GM23338 (cell line): ENCODE results near the gene CHKB. TPM values are rescaled to one million over a fixed set of nuclear protein-coding genes. Genes with fewer than 3 reads are reported as not detected.

Experiments used
- ATAC-seq: fragments of 200-7000 bp; cut with Tn5 transposase; 3 replicates; pipeline ENCODE4 v1.9.1; 2020
- DNase-seq: peaks from one replicate; pipeline ENCODE4 v3.0.0-alpha.2; 2015; ENCODE audit warnings: low spot score
- H2AFZ ChIP-seq: fragments of 200-600 bp; sonication (generic); 2 replicates; pipeline ENCODE4 v1.8.0; 2016; ENCODE audit warnings: antibody characterized with exemption, mild to moderate bottlenecking, moderate library complexity
- H3F3A ChIP-seq: fragments of 200-600 bp; sonication (generic); replicated peaks from 2 replicates; pipeline ENCODE4 v1.8.0; 2017; ENCODE audit warnings: antibody characterized with exemption, mixed run types, low read depth
- H3K27ac ChIP-seq: fragments of 200-600 bp; sonication (generic); 2 replicates; pipeline ENCODE4 v1.6.1; 2016; ENCODE audit warnings: low read depth
- H3K27me3 ChIP-seq: fragments of 200-600 bp; sonication (generic); 2 replicates; pipeline ENCODE4 v1.8.0; 2016; ENCODE audit warnings: mild to moderate bottlenecking, mixed run types, moderate library complexity; ENCODE audit not compliant: insufficient read depth
- H3K36me3 ChIP-seq: fragments of 200-600 bp; sonication (generic); 2 replicates; pipeline ENCODE4 v1.8.0; 2016; ENCODE audit warnings: mild to moderate bottlenecking; ENCODE audit not compliant: insufficient read depth
- H3K4me1 ChIP-seq: fragments of 200-600 bp; sonication (generic); 2 replicates; pipeline ENCODE4 v1.8.0; 2016; ENCODE audit warnings: mild to moderate bottlenecking, moderate library complexity; ENCODE audit not compliant: insufficient read depth
- H3K4me2 ChIP-seq: fragments of 200-600 bp; sonication (generic); 2 replicates; pipeline ENCODE4 v1.7.1; 2017; ENCODE audit warnings: mixed run types
- H3K4me3 ChIP-seq: fragments of 200-600 bp; sonication (generic); 2 replicates; pipeline ENCODE4 v1.6.1; 2016; ENCODE audit warnings: mixed run types
- H3K79me2 ChIP-seq: fragments of 200-600 bp; sonication (generic); replicated peaks from 2 replicates; pipeline ENCODE4 v1.8.0; 2017; ENCODE audit warnings: mild to moderate bottlenecking; ENCODE audit not compliant: insufficient read depth
- H3K9me2 ChIP-seq: fragments of 200-600 bp; sonication (generic); 2 replicates; pipeline ENCODE4 v1.8.0; 2017; ENCODE audit not compliant: insufficient read depth
- H4K20me1 ChIP-seq: fragments of 200-600 bp; sonication (generic); replicated peaks from 2 replicates; pipeline ENCODE4 v1.8.0; 2017; ENCODE audit warnings: mild to moderate bottlenecking; ENCODE audit not compliant: insufficient read depth
- H3K27ac Mint-ChIP-seq: 2 replicates; pipeline ENCODE4 v1.8.0; 2020; ENCODE audit warnings: inconsistent platforms, mild to moderate bottlenecking, moderate library complexity, mixed read lengths
- H3K27me3 Mint-ChIP-seq: 3 replicates; pipeline ENCODE4 v1.8.0; 2022; ENCODE audit warnings: low read depth, mild to moderate bottlenecking, moderate library complexity, mixed read lengths, inconsistent platforms; ENCODE audit not compliant: insufficient read depth, poor library complexity
- H3K36me3 Mint-ChIP-seq: 3 replicates; pipeline ENCODE4 v1.8.0; 2021; ENCODE audit warnings: low read depth, mild to moderate bottlenecking, inconsistent platforms, moderate library complexity, mixed read lengths
- H3K4me1 Mint-ChIP-seq: 3 replicates; pipeline ENCODE4 v1.8.0; 2020; ENCODE audit warnings: mild to moderate bottlenecking, inconsistent platforms, mixed read lengths
- H3K4me3 Mint-ChIP-seq: 3 replicates; pipeline ENCODE4 v1.8.0; 2021; ENCODE audit warnings: moderate library complexity, mild to moderate bottlenecking, inconsistent platforms, mixed read lengths
- H3K9me3 Mint-ChIP-seq: 3 replicates; pipeline ENCODE4 v1.8.0; 2020; ENCODE audit warnings: moderate library complexity, mild to moderate bottlenecking, inconsistent platforms, mixed read lengths
- CREB1 ChIP-seq: fragments of 250-450 bp; sonication (Bioruptor Pico); IDR thresholded peaks from 2 replicates; pipeline ENCODE4 v1.5.0; 2020; ENCODE audit warnings: low read depth, mild to moderate bottlenecking, moderate library complexity
- ETS1 ChIP-seq: IDR thresholded peaks from 2 replicates; pipeline ENCODE4 v1.6.1; 2016; ENCODE audit warnings: antibody characterized with exemption
- EZH2 ChIP-seq: fragments of 200-600 bp; sonication (generic); IDR thresholded peaks from one replicate; pipeline ENCODE4 v1.8.0; 2017; ENCODE audit warnings: antibody characterized with exemption, mild to moderate bottlenecking, low read depth; ENCODE audit not compliant: unreplicated experiment
- JUNB ChIP-seq: IDR thresholded peaks from one replicate; pipeline ENCODE4 v1.6.1; 2016; ENCODE audit warnings: antibody characterized with exemption; ENCODE audit not compliant: unreplicated experiment
- STAT1 ChIP-seq: IDR thresholded peaks from one replicate; pipeline ENCODE4 v1.6.1; 2016; ENCODE audit warnings: antibody characterized with exemption; ENCODE audit not compliant: unreplicated experiment
- ZNF114 ChIP-seq: fragments of 250-450 bp; sonication (Bioruptor Pico); IDR thresholded peaks from 2 replicates; pipeline ENCODE4 v1.5.0; 2020; ENCODE audit warnings: mild to moderate bottlenecking, moderate library complexity
- ZNF331 ChIP-seq: fragments of 250-450 bp; sonication (Bioruptor Pico); IDR thresholded peaks from 2 replicates; pipeline ENCODE4 v1.5.0; 2020; ENCODE audit warnings: low read depth, mild to moderate bottlenecking, moderate library complexity
- ZNF462 ChIP-seq: fragments of 250-450 bp; sonication (Bioruptor Pico); IDR thresholded peaks from 2 replicates; pipeline ENCODE4 v1.5.0; 2020; ENCODE audit warnings: mild to moderate bottlenecking, moderate library complexity
- polyA plus RNA-seq: library from polyadenylated mRNA; unstranded; fragments of >200 nt; fragmentation: Nextera tagmentation; extraction: Ambion mirVana; gene quantifications from 2 replicates; pipeline ENCODE4 v1.2.1, GENCODE V29; 2016
- total RNA-seq: library from RNA; depleted of rRNA; stranded (reverse); fragments of >200 nt; shearing (Covaris generic); gene quantifications from 2 replicates; pipeline ENCODE4 v1.2.3, GENCODE V29; 2014
- TF ChIP-seq, protein P1 (sequence below): IDR thresholded peaks from one replicate; pipeline ENCODE4 v1.6.1; 2018; ENCODE audit warnings: antibody characterized with exemption; ENCODE audit not compliant: unreplicated experiment

Gene CHKB
- total and polyA plus RNA-seq, 2 experiments from 2014 or later, result 51.2 to 61.6 TPM

DNA sequence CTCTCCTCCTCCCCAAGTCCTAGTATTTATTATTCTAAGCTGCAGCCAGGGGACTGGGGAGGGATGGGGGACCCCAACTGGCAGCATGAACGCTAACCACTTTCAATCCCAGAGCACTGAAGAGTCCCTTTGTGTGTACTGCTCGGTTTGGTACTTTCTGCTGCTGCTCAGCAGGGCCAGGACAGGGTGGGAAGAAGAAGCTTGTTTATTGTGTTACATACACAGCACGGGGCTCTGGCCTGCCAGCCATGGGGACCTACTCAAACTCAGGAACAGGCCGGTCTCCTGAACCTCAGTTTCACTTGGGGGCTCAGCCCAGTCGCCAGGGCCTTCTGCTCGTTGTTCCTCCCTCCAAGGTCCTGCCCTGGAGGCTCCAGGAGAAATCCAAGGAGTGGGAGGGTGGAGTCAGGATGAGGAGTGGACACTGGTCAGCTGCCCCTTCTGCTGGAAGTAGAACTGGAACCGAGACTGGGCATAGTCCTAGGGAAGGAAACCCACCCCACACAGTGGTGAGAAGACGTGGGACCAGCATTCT lies 3.8 kb downstream of the CHKB start:
- Histone ChIP-seq H2AFZ (no peak overlapping the region), H3F3A (peaks cover 12% of the 10 kb centered on the region), H3K27ac (no peak overlapping the region), H4K20me1 (peaks cover 3% of the 10 kb centered on the region; the same call in 1 of the 2 replicates), H3K79me2 (no peaks in the 10 kb centered on the region), H3K4me2 (peak overlapping the region; percentile 72), H3K27me3 (0 out of 2 replicates have a peak, but pooled peaks cover 5% of the 10 kb centered on the region), H3K4me1 (peaks cover 4% of the 10 kb centered on the region), H3K4me3 (peak overlapping the region; percentile 51), H3K36me3 (no peaks in the 10 kb centered on the region), H3K9me2 (no peaks in the 10 kb centered on the region)
- H3K4me3 Mint-ChIP-seq, result no peak overlapping the region
- no peak for TF ChIP-seq ZNF114 (CRISPR knock-in tag)
- TF ChIP-seq EZH2, result no peak
- TF ChIP-seq STAT1, result no peak
- no peak for TF ChIP-seq ZNF462
- TF ChIP-seq, protein P1, sequence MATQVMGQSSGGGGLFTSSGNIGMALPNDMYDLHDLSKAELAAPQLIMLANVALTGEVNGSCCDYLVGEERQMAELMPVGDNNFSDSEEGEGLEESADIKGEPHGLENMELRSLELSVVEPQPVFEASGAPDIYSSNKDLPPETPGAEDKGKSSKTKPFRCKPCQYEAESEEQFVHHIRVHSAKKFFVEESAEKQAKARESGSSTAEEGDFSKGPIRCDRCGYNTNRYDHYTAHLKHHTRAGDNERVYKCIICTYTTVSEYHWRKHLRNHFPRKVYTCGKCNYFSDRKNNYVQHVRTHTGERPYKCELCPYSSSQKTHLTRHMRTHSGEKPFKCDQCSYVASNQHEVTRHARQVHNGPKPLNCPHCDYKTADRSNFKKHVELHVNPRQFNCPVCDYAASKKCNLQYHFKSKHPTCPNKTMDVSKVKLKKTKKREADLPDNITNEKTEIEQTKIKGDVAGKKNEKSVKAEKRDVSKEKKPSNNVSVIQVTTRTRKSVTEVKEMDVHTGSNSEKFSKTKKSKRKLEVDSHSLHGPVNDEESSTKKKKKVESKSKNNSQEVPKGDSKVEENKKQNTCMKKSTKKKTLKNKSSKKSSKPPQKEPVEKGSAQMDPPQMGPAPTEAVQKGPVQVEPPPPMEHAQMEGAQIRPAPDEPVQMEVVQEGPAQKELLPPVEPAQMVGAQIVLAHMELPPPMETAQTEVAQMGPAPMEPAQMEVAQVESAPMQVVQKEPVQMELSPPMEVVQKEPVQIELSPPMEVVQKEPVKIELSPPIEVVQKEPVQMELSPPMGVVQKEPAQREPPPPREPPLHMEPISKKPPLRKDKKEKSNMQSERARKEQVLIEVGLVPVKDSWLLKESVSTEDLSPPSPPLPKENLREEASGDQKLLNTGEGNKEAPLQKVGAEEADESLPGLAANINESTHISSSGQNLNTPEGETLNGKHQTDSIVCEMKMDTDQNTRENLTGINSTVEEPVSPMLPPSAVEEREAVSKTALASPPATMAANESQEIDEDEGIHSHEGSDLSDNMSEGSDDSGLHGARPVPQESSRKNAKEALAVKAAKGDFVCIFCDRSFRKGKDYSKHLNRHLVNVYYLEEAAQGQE, result no peak
- TF ChIP-seq CREB1 (CRISPR knock-in tag), result no peak
- TF ChIP-seq JUNB, result no peak
- no peak for TF ChIP-seq ZNF331
- TF ChIP-seq ETS1, result no peak
- H3K27ac Mint-ChIP-seq, result no peak overlapping the region
- peaks cover 10% of the 10 kb centered on the region; the same call in 2 of the 3 replicates for H3K36me3 Mint-ChIP-seq
- ATAC-seq (no peak), DNase-seq (no peak)
- peaks cover 6% of the 10 kb centered on the region for H3K4me1 Mint-ChIP-seq
- H3K27me3 Mint-ChIP-seq, result peaks cover 9% of the 10 kb centered on the region
- H3K9me3 Mint-ChIP-seq, result no peaks in the 10 kb centered on the region
